HG03135 (cell line): ENCODE measurements around the gene GMCL2.

Experiments used
- ATAC-seq: cut with Tn5 transposase; IDR thresholded peaks from one replicate; pipeline ENCODE4 v1.9.1; 2021; ENCODE audit warnings: mild to moderate bottlenecking, moderate library complexity; ENCODE audit not compliant: unreplicated experiment

GMCL2 gene

DNA sequence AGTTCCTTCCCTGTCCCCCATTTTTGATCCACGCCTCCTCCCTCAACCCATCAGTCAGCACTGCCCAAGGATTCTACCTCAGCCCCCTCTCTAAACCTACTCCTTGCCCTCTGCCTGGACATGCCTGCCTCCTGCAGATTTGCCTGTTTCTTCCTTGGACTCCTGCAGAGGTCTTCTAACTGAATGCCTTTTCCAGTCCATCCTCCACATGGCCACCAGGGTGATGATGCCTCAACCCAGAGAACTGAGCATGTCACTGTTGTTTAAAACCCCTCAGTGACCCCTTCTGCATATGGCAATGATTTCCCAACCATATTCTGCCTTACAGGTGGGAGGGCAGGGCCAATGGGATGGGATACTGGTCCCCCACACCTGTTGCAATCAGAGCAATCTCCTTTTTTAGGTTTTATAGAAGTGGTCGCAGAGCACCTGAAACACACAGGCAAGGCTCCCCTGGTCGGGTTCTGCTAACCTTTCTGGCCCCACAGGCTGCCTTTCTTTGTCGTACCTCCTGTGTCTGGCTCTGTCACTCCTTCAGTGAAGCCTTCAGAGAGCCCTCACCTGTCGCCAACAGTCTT lies 36.1 kb upstream of the GMCL2 start:
- no peak for ATAC-seq

- ATAC-seq: no peak
These were observed 35.1 kb upstream of the GMCL2 start for GRCh38 chr5:178222292-178222691.

- ATAC-seq: no peak
These were observed 34.7 kb upstream of the GMCL2 start for GRCh38 chr5:178221853-178222252.

- ATAC-seq: no peak
These were observed 34.1 kb upstream of the GMCL2 start for GRCh38 chr5:178221282-178221681.

DNA sequence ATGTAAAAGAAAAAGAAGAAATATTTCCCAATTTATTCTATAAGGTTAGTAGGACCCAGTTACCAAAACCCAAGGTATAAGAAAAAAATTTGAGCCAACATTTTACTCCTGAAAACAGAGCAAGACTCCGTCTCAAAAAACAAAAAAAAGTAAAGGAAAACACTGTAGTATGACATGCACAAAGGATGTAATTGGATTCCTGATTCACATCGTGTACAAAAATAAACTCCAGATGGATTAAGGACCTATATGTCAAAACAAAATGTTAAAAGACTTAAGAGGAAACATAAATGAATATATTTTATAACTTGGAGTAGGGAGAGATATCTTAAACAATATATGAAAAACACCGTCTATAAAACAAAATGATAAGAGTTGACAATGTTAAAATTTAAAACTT lies 31.7 kb upstream of the GMCL2 start:
- ATAC-seq: no peak

GRCh38 chr5:178218237-178218776 lies 31.1 kb upstream of the GMCL2 start:
- ATAC-seq: no peak

DNA sequence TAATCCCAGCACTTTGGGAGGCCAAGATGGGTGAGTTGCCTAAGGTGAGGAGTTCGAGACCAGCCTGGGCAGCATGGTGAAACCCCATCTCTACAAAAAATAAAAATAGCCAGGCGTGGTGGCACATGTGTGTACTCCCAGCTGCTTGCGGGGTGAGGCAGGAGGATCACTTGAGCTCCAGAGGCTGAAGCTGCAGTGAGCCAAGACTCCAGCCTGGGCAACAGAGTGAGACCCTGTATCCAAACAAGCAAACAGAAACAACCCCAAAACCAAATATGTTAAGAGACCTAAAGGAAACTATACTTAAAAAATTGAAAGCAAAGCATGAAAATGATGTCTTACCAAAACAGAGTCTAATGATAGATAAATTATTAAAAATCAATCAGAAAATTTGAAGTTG lies 29.6 kb upstream of the GMCL2 start:
- no peak for ATAC-seq

DNA sequence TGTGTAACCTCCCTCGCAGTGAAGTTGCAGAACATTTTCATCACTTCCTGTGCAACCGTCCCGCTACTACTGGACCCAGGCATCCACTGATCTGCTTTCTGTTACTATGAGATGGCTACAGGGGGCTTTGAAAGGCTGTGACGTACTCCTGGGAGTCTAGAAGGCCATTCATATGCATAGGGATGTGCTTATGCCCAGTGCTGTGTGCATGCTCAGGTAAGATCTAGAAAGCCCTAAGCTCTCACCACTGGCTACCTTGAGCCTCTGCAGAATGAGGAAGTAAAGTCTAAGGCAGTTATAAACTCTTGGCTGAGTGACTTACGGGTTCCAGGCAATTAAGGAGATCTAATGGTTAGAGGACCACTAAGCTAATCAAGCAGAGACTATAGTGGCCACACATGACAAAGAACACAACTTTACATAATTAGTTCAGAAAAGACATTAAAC lies 28.9 kb upstream of the GMCL2 start:
- no peak for ATAC-seq

- ATAC-seq: no peak
These were observed 28.3 kb upstream of the GMCL2 start for GRCh38 chr5:178215280-178216002.

GRCh38 chr5:178214160-178214803 lies 27.1 kb upstream of the GMCL2 start:
- ATAC-seq: no peak

GRCh38 chr5:178213748-178214151 lies 26.6 kb upstream of the GMCL2 start:
- ATAC-seq: no peak

- no peak for ATAC-seq
These were observed 25.9 kb upstream of the GMCL2 start for GRCh38 chr5:178213003-178213461.

- no peak for ATAC-seq
These were observed 25.3 kb upstream of the GMCL2 start for GRCh38 chr5:178212241-178213002.

DNA sequence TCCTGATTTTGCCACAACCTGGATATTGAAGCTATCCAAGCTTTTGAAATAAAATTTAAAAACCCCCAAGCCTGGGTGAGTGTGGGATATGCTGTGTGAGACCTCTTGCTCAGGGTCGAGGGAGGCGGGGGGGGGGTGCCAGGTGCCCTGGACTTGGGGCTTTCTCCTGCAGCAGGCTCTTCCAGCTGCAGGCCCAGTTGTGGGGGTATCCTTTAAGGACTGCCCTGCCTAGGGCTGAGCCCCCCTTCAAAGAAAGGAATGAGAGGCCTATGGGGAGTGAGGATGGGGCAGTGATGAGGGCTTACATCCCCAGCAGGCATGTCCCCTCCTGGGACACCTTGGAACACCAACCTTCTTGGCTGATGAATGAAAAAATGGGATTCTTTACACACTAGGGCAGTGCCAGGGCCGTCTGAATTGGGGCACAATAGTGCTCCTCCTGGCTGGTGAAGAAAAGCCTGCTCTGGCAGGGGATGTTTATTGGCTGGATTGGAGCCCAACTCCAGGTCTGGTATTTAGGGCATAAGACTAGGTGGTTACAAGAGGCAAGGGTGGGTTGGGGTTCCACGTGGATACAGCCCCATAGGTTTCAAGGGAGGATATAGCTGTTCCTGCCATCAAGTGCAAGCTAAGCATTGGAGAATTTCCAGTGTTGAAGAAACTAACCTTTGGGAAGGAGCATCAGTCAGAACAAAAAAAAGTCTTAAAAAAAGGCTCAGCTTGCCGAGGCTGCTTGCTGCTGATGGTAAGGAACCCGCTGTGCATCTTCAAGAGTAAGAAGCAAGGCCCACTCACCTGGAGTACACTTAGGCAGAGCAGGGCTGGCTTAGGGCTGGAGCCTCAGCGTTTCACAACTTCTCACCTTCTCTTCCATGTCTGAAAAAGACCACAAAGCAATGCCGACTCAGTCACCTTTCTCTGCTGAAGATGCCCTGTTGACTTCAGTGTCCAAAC lies 24.2 kb upstream of the GMCL2 start:
- no peak for ATAC-seq

DNA sequence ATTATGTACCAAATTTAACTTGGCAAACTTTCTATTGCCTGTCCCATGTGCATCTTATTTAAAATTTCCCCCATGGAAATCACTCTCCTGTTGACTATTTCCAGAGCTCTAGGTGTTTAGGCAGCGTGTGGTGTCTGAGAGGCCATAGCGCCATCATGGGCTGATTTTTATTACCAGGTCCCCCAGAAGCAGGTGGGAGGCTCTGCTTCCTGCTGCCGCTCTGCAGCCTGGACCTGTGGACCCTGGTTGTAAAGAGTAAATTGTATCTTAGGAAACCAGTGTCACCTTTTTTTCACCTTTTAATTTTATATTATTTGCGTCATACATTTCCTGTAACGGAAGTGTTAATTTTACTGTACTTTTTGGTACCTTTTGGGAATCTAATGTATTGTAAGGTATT lies 23.5 kb upstream of the GMCL2 start:
- no peak for ATAC-seq

- no peak for ATAC-seq
These were observed 22.9 kb upstream of the GMCL2 start for GRCh38 chr5:178210073-178210535.

- ATAC-seq: no peak
These were observed 22.3 kb upstream of the GMCL2 start for GRCh38 chr5:178209334-178210072.

DNA sequence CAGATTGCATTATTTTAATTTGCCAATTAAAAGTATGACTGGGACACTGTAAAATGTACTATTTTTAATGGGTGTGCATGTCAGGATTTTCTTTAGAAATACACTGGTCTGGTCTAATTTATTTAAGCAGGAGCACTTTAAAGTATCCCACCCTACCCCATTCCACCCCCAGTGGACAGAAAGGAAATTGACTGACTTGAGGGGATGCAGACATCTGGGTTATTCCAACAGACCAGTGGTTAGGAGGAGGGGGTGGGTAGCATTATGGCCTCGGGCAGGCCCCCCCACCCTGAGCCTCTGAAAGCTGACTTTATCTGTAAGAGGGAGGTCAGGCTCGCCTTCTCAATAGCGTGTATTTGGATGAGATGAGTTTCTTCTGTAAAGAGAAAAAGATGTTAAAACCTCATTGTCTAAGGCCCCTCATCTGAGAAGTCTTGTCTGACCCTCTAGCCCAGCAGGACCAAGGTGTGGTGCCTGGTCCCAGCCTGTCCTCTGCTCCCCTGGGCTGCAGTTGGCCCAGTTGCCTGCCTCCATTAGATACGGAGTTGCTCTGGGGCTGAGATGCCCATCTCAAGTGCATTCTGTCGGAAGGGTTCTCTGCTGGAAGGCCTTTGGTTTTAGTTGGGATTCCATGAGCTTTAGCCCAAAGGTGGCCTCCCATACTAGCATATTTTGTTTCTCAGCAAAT lies 21.5 kb upstream of the GMCL2 start:
- no peak for ATAC-seq

- ATAC-seq: no peak
These were observed 20.7 kb upstream of the GMCL2 start for GRCh38 chr5:178207917-178208280.
